K562 (cell line): ENCODE results near the gene HLA-F. TPM values are rescaled to one million over a fixed set of nuclear protein-coding genes. Genes with fewer than 3 reads are reported as not detected.

Experiments used
- ATAC-seq: fragments of 200-7000 bp; cut with Tn5 transposase; 3 replicates; pipeline ENCODE4 v1.9.1; 2020; ENCODE audit warnings: moderate library complexity
- BruUV-seq: library from RNA; stranded (reverse); fragments of 400-500 nt; replicated peaks from 2 replicates; lab custom pipeline; 2021; lab: Mats Ljungman, UMichigan
- CTCF ChIA-PET: fragments of 300-600 bp; formaldehyde crosslinking; extraction: SDS; loops from one replicate; lab custom pipeline; 2021; ENCODE audit warnings: low intra/inter-chr PET ratio; lab: Yijun Ruan, JAX
- POLR2A ChIA-PET: fragments of 300-600, 350-650 bp; sonication (Branson Sonifier 250); formaldehyde crosslinking; extraction: SDS; loops from one replicate; lab custom pipeline; 2021; ENCODE audit warnings: antibody characterized with exemption, inconsistent platforms; lab: Yijun Ruan, JAX
- DNase-seq, 4 experiments: peaks; one replicate each; pipeline versions ENCODE4 v3.0.0 to v3.0.0-alpha.2; 2011 to 2018; ENCODE audit warnings: low spot score in 3 of 4, mixed read lengths in 3 of 4; ENCODE audit errors: extremely low read depth in 1 of 4
- FAIRE-seq: peaks from 2 replicates; lab custom pipeline; 2011; peaks lifted over from hg19 to GRCh38; lab: Jason Lieb, UNC
- H2AFZ ChIP-seq: 2 replicates; pipeline ENCODE4 v1.6.0; 2011; ENCODE audit warnings: low read depth, low read length, control low read depth, inconsistent platforms
- H3K27ac ChIP-seq: fragments of 200-600 bp; 3 replicates; pipeline ENCODE4 v1.8.0; 2011; ENCODE audit warnings: low read depth, mild to moderate bottlenecking, control low read depth, inconsistent platforms, low read length, moderate library complexity, mixed read lengths; ENCODE audit errors: extremely low read depth
- H3K27me3 ChIP-seq, 2 experiments: fragments of 300-600 bp in 1 of 2; 2 replicates in 1 of 2; 3 replicates in 1 of 2; pipeline versions ENCODE4 v1.6.0 to v1.8.0; 2011; ENCODE audit warnings: inconsistent platforms in 2 of 2, low read length in 2 of 2, mild to moderate bottlenecking in 1 of 2, mixed read lengths in 1 of 2, moderate library complexity in 1 of 2; ENCODE audit not compliant: control insufficient read depth in 2 of 2, insufficient read depth in 2 of 2
- H3K36me3 ChIP-seq: fragments of 300-600 bp; 3 replicates; pipeline ENCODE4 v1.8.0; 2011; ENCODE audit warnings: mild to moderate bottlenecking, low read length, inconsistent platforms; ENCODE audit not compliant: control insufficient read depth, insufficient read depth
- H3K4me1 ChIP-seq, 2 experiments: fragments of 200-600 bp in 1 of 2; replicated peaks in 1 of 2; 2 replicates in 1 of 2; 3 replicates in 1 of 2; pipeline versions ENCODE4 v1.5.1 to v1.8.0; 2011; ENCODE audit warnings: inconsistent platforms in 2 of 2, low read length in 2 of 2, mild to moderate bottlenecking in 1 of 2, mixed read lengths in 1 of 2, moderate library complexity in 1 of 2; ENCODE audit not compliant: control insufficient read depth in 2 of 2, insufficient read depth in 2 of 2
- H3K4me2 ChIP-seq: 2 replicates; pipeline ENCODE4 v1.6.1; 2011; ENCODE audit warnings: low read length, control low read depth, inconsistent platforms, mixed read lengths; ENCODE audit not compliant: insufficient read depth
- H3K4me3 ChIP-seq: fragments of 200-600 bp; sonication (generic), shearing (Covaris generic); 2 replicates; pipeline ENCODE4 v1.5.1; 2016; ENCODE audit warnings: control low read depth, inconsistent platforms
- H3K79me2 ChIP-seq: fragments of 200-600 bp; 3 replicates; pipeline ENCODE4 v1.8.0; 2011; ENCODE audit warnings: low read length, inconsistent platforms; ENCODE audit not compliant: control insufficient read depth, insufficient read depth
- H3K9ac ChIP-seq, 2 experiments: 2 replicates each; pipeline versions ENCODE4 v1.6.0 to v1.6.1; 2011; ENCODE audit warnings: low read depth in 2 of 2, low read length in 2 of 2, control low read depth in 1 of 2, inconsistent platforms in 1 of 2, mild to moderate bottlenecking in 1 of 2, mixed read lengths in 1 of 2; ENCODE audit not compliant: insufficient read depth in 1 of 2
- H3K9me1 ChIP-seq: one replicate; pipeline ENCODE4 v1.6.0; 2011; ENCODE audit warnings: inconsistent platforms, mild to moderate bottlenecking, low read length, moderate library complexity; ENCODE audit not compliant: control insufficient read depth, insufficient read depth
- H3K9me3 ChIP-seq: replicated peaks from 2 replicates; pipeline ENCODE4 v1.5.1; 2011; ENCODE audit warnings: low read depth, low read length, inconsistent platforms; ENCODE audit not compliant: control insufficient read depth, insufficient read depth
- H4K20me1 ChIP-seq: replicated peaks from 2 replicates; pipeline ENCODE4 v1.6.1; 2011; ENCODE audit warnings: low read length, inconsistent platforms, mixed read lengths; ENCODE audit not compliant: control insufficient read depth, insufficient read depth
- NFATC3 ChIP-seq: fragments of 450-650 bp; IDR thresholded peaks from 2 replicates; pipeline ENCODE4 v1.6.1; 2017; ENCODE audit warnings: mild to moderate bottlenecking
- WGBS: fragments of 100-300 bp; shearing (Covaris generic); methylation state at CpG from one replicate; pipeline ENCODE4 v1.1.6; 2016; ENCODE audit warnings: low coverage, mixed read lengths; ENCODE audit not compliant: insufficient coverage; ENCODE audit errors: missing lambda C conversion rate; 5-methylcytosine and 5-hydroxymethylcytosine counted together
- in situ Hi-C: fragments of 300-500 bp; cut with MboI; formaldehyde crosslinking; loops from 4 replicates; pipeline ENCODE4 v1.15.0; 2018; ENCODE audit warnings: inconsistent platforms, mixed read lengths
- intact Hi-C: fragments of 100-400 bp; cut with micrococcal nuclease; formaldehyde crosslinking; loops from 2 replicates; pipeline ENCODE4 v1.14.2; 2022
- polyA plus RNA-seq, 8 experiments: library from polyadenylated mRNA; depleted of rRNA in 4 of 8; stranded (reverse) in 5 of 8; unstranded in 3 of 8; fragments of >200 nt; fragmentation: Nextera tagmentation in 2 of 8; fragmentation: Illumina TruSeq in 1 of 8; extraction: Ambion mirVana in 2 of 8; extraction: Trizol in 1 of 8; gene quantifications; 2 replicates each; pipeline versions ENCODE4 v1.2.1 to v1.2.3, GENCODE V29; 2011 to 2014; ENCODE audit warnings: inconsistent platforms in 1 of 8, missing spikeins in 1 of 8
- total RNA-seq, 7 experiments: library from RNA; depleted of rRNA in 6 of 7; stranded (reverse); fragments of >200 nt in 6 of 7; fragmentation: Illumina TruSeq in 2 of 7; extraction: Trizol in 2 of 7; gene quantifications; 2 replicates each; pipeline versions ENCODE4 v1.2.1 to v1.2.3, GENCODE V29; 2011 to 2021; ENCODE audit warnings: low replicate concordance in 1 of 7
- TF ChIP-seq, protein P1 (sequence below), 3 experiments: IDR thresholded peaks in 2 of 3; conservative IDR thresholded peaks in 1 of 3; 2 replicates each; pipeline ENCODE4 v1.5.1; 2011 to 2012; ENCODE audit warnings: low read length in 3 of 3, mild to moderate bottlenecking in 3 of 3, control low read depth in 2 of 3, improper control_type of control experiment in 1 of 3, inconsistent platforms in 1 of 3, low read depth in 1 of 3, mixed read lengths in 1 of 3, moderate library complexity in 1 of 3; ENCODE audit not compliant: insufficient read depth in 2 of 3

Gene HLA-F
- total and polyA plus RNA-seq, 9 of the 15 experiments (the other 6 are each of a cell fraction or from before 2014, with no cell fraction given): 0.40 to 0.76 (median 0.46) TPM; not detected in 6

- POLR2A ChIA-PET: no interaction called here
- Histone ChIP-seq H3K9me1 (no peaks in the 10 kb centered on the region), H3K36me3 (no peaks in the 10 kb centered on the region), H3K4me2 (no peak overlapping the region), H3K4me1 (peaks cover 0 to 10% of the 10 kb centered on the region in 2 experiments; a peak in 2 of 5 replicates), H3K4me3 (no peak overlapping the region), H3K79me2 (no peaks in the 10 kb centered on the region)
- intact Hi-C loops: no loop called here
- in situ Hi-C loops: no loop called here
- no TSS peak for BruUV-seq
- FAIRE-seq: no peak
- DNase-seq: no peak
- TF ChIP-seq, protein P1, sequence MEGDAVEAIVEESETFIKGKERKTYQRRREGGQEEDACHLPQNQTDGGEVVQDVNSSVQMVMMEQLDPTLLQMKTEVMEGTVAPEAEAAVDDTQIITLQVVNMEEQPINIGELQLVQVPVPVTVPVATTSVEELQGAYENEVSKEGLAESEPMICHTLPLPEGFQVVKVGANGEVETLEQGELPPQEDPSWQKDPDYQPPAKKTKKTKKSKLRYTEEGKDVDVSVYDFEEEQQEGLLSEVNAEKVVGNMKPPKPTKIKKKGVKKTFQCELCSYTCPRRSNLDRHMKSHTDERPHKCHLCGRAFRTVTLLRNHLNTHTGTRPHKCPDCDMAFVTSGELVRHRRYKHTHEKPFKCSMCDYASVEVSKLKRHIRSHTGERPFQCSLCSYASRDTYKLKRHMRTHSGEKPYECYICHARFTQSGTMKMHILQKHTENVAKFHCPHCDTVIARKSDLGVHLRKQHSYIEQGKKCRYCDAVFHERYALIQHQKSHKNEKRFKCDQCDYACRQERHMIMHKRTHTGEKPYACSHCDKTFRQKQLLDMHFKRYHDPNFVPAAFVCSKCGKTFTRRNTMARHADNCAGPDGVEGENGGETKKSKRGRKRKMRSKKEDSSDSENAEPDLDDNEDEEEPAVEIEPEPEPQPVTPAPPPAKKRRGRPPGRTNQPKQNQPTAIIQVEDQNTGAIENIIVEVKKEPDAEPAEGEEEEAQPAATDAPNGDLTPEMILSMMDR (IDR thresholded peaks at IDR 0.05 in 2 of 3, conservative IDR thresholded peaks at IDR 0.05 in 1 of 3; ENCODE audit: insufficient read depth in 2 of 3, low read depth in 1 of 3, low read length in 3 of 3): peak in 2 of 3 experiments; percentile 5 to 21; a peak in 1 of 6 replicates
- no peak for TF ChIP-seq NFATC3
- TF ChIP-seq, all 486 proteins: peak for 1
- WGBS: 0% methylated on average over 2 of the region's 2 CpGs
- no peak for ATAC-seq
- Histone ChIP-seq H3K9ac (no peak overlapping the region), H4K20me1 (no peaks in the 10 kb centered on the region), H3K27ac (no peak overlapping the region), H3K9me3 (no peaks in the 10 kb centered on the region), H3K27me3 (peaks cover 2 to 24% of the 10 kb centered on the region in 2 experiments; a peak in 2 of 5 replicates), H2AFZ (no peak overlapping the region)
- CTCF ChIA-PET: no interaction called here
Observed at GRCh38 chr6:29720863-29721262, 2.4 kb upstream of the HLA-F start.
